Inferior parietal cortex (tissue), 1 donor: ENCODE measurements around the gene CDH4.

Experiments
- DNase-seq: peaks from one replicate; pipeline ENCODE4 v3.0.0-alpha.2; 2016; ENCODE audit errors: extremely low spot score

The CDH4 gene

GRCh38 chr20:61328911-61329558, 77.0 kb downstream of the CDH4 start:
- no peak for DNase-seq

- no peak for DNase-seq
Observed at GRCh38 chr20:61330441-61330840, 78.4 kb downstream of the CDH4 start.

GRCh38 chr20:61331543-61331942, 79.5 kb downstream of the CDH4 start:
- no peak for DNase-seq

- no peak for DNase-seq
Observed at GRCh38 chr20:61332016-61332975, 80.2 kb downstream of the CDH4 start.

- no peak for DNase-seq
Observed at GRCh38 chr20:61333484-61334108, 81.5 kb downstream of the CDH4 start.

- no peak for DNase-seq
Observed at GRCh38 chr20:61340157-61340556, 88.1 kb downstream of the CDH4 start.

GRCh38 chr20:61341605-61342004, 89.5 kb downstream of the CDH4 start:
- DNase-seq: no peak

GRCh38 chr20:61343934-61344333, 91.9 kb downstream of the CDH4 start:
- no peak for DNase-seq

GRCh38 chr20:61345656-61346055, 93.6 kb downstream of the CDH4 start:
- DNase-seq: no peak

- no peak for DNase-seq
Observed at GRCh38 chr20:61346996-61347395, 94.9 kb downstream of the CDH4 start.

GRCh38 chr20:61347443-61347842, 95.4 kb downstream of the CDH4 start:
- DNase-seq: no peak

GRCh38 chr20:61349447-61350165, 97.5 kb downstream of the CDH4 start:
- DNase-seq: no peak

- no peak for DNase-seq
Observed at GRCh38 chr20:61350500-61351250, 98.6 kb downstream of the CDH4 start.

GRCh38 chr20:61352346-61353260, 100.5 kb downstream of the CDH4 start:
- no peak for DNase-seq

GRCh38 chr20:61353261-61354000, 101.4 kb downstream of the CDH4 start:
- DNase-seq: no peak

- no peak for DNase-seq
Observed at GRCh38 chr20:61354001-61354390, 101.9 kb downstream of the CDH4 start.

- DNase-seq: no peak
Observed at GRCh38 chr20:61354501-61354900, 102.4 kb downstream of the CDH4 start.

GRCh38 chr20:61354901-61355495, 102.9 kb downstream of the CDH4 start:
- no peak for DNase-seq

- no peak for DNase-seq
Observed at GRCh38 chr20:61355585-61355984, 103.5 kb downstream of the CDH4 start.
